Measurements from ENCODE around the gene FRMD4A.
"Not testable (repeated sequence)": the region's sequence is repeated elsewhere in the genome, so short reads cannot be mapped to it uniquely, and the experiment has no call there.

Gene FRMD4A

GRCh38 chr10:13868528-13869294 lies 462.0 kb downstream of the FRMD4A start:
- no peak for DNase-seq

DNA sequence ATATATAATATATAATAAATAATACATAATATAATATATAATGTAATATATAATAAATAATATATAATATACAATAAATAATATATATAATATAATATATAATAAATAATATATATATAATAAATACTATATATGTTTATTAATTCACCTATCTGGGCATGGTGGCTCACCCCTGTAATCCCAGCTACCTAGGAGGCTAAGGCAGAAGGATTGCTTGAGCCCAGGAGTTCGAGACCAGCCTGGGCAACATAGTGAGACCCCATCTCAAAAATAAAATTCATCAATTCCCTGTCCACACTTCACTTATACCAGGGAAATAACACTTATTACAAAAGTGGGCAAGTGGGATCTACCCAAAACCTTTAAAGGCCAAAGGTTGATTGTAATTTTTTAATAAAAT lies 462.9 kb downstream of the FRMD4A start:
- no peak for DNase-seq

DNA sequence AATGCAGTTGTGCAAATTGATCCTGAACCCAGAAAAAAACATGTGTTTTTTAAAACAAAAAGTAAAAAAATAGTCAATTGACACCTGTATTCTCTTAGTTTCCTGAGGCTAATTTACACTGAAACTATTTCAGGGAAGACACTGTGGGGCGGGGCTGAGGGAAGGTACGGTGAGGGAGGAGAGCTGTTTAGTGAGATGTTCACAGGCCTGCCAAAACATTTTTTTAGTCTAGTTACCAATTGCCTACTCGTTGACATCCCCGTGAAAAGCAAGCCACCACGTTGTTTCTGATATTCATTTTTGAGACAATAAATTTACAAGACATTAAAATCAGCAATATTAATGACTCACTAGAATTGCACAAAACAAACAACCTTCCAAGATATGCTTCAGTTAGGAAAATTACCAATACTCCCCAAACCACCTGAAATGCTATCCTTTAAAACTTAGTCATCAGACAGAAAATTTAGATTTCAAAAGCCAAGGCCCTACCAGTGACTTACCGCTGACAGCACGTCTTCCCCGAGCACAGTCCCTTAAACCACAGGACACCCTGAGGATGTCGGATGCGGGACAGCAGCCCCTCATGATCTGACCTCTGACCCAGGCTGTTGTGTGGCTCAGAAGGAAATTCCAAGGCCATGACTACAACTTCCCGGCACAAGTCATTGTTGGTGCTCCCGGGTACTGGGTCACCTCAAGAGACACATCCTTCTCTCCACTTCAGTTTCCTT lies 464.8 kb downstream of the FRMD4A start:
- no peak for DNase-seq

DNA sequence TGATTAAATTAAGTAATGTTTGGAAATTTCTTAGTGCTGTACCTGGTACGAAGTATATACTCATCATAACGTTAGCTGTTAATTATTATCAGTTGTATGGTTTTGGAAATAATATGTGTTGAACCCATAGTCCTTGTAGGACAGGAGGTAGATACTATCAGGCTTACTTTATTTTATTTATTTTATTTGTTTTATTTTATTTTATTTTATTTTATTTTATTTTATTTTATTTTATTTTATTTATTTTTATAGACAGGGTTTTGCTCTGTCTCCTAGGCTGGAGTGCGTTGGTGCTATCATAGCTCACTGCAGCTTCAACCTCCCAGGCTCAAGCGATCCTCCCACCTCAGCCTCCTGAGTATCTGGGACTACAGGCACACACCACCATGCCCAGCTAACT lies 465.5 kb downstream of the FRMD4A start:
- not testable (repeated sequence) for DNase-seq

- no peak for DNase-seq
These were observed 468.0 kb downstream of the FRMD4A start for GRCh38 chr10:13862546-13863233.

DNA sequence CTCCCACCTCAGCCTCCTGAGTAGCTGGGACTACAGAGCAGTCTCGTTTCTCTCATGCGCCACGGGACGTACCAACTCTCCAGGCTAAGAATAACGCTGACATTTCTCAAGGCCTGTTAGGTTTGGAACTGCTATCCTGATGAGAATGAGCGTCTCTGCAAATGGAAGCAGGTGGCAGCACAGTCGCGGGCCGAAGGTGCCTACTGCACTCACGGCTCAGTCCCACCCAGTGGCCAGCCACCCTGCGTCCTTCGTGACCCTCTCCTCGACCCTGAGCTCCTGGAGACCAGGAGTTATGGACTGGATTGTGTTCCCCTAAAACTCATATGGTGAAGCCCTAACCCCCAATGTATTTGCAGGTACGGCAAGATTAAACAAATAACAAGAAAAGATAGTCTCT lies 469.8 kb downstream of the FRMD4A start:
- no peak for DNase-seq

DNA sequence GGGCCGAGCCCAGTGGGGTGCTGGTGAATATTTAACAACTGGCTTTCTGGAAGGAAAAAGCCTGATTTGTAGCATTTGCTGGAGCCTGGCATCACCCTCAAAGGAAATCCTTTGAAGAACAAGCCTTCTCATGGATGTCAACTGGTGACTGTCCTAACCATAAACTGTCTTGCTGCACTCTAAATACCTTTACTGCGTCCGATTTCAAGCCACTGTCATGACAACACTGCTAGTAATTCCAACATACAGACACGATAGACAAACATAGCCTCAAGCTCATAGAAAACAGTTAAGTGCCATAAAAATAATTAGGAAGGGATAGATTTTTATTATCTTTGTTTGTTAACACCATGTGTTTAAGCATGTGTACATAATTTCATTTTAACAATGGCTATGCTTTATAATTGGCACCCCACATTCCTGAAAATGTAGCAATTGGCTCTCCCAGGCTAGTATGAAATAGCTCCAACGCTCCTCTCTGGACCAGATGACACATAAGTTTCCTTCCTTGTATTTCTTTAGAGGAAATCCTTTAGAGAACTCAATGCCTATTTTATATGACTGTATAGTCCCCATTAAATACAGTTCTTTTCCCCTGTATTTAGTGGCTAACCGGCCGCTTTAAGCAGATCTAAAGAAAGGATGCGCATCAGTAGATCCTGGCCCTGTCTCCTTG lies 470.6 kb downstream of the FRMD4A start:
- DNase-seq: no peak

GRCh38 chr10:13858709-13859108 lies 472.0 kb downstream of the FRMD4A start:
- DNase-seq: no peak

DNA sequence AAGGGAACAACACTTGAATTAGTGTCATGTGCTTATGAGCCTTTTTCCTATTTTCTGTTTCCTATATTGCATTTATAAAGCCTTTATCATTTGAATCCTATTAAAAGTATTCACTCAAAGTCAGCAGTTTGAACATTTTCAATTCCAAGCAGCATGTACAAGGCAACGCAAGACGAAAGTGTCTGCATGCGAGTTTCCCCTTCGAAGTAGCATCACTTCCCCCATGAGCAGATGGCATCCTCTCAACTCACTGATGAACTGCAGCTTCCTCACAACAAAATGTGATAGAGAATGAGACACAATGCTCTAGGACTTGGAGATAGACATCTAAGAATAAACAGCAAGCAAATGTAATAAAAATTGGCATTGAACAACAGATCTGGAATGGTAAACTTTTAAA lies 473.3 kb downstream of the FRMD4A start:
- no peak for DNase-seq

- no peak for DNase-seq
These were observed 476.9 kb downstream of the FRMD4A start for GRCh38 chr10:13853854-13854253.

DNA sequence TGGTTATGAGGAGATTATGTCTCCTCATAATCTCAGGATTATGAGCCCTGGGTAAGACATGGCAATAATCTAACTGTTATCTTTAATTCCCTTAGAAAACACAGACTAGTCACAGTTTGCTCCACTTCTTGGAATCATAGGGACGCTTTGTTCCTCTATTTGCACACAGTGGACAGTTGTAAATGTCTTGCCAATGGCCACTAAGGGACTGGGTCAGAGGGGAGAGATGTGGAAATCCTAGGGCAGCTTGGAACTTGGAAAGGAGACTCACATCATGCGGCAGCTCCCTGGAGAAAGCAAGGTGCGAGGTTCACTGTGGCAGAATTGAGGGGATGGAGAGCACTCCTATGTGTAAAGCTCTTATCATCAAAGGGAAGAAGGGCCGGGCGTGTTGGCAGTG lies 477.9 kb downstream of the FRMD4A start:
- no peak for DNase-seq

DNA sequence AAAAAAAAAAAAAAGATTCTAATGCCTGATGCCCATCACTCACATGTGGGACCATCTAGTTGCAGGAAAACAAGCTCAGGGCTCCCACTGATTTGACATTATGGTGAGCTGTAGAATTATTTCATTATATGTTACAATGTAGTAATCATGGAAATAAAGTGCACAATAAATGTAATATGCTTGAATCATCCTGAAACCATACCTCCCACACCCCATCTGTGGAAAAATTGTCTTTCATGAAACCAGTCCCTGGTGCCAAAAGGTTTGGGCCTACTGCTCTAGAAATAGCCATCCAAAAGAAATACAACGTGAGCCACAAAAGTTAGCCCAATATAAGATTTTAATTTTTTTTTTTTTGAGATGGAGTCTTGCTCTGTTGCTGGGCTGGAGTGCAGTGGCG lies 478.8 kb downstream of the FRMD4A start:
- DNase-seq: no peak

- DNase-seq: no peak
These were observed 481.9 kb downstream of the FRMD4A start for GRCh38 chr10:13848520-13849445.

- DNase-seq: no peak
These were observed 483.5 kb downstream of the FRMD4A start for GRCh38 chr10:13847201-13847631.

DNA sequence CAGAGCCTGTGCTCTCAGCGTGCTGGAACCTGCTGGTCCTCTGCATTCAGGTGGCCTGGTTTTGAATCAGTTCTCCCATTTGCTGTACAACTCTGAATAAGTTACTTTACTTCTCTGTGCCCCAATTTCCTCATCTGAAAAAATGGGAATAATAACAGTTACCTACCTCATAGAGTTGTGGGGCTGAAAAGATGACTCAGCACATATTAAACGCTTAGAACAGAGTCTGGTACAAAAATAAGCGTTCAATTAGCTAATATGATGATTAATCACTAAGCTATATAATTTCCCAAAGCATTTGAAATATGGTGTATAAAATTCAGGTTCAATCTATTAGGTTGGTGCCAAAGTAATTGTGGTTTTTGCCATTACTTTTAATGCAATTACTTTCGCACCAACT lies 484.8 kb downstream of the FRMD4A start:
- DNase-seq: no peak

GRCh38 chr10:13844651-13845050 lies 486.1 kb downstream of the FRMD4A start:
- no peak for DNase-seq

DNA sequence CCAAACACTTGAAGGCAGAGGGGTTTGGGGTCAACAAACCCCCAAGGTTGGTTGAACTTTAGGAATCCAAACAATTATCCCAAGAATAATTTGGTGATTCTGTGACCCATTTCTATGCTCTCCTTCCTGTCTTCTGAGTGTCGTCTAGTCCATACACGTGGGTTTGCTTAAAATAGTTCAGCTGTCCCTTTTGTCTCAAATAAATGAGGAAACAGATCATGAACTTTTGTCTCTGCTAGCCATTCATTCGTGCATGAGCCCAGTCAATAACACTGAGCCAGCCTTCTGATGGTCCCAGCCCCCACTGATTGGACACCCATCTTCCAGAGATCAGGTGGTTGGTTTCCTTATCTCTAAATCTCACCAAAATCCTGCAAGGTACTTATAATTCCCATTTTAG lies 488.6 kb downstream of the FRMD4A start:
- no peak for DNase-seq

- no peak for DNase-seq
These were observed 490.7 kb downstream of the FRMD4A start for GRCh38 chr10:13840036-13840435.

GRCh38 chr10:13839430-13839990 lies 491.2 kb downstream of the FRMD4A start:
- no peak for DNase-seq

DNA sequence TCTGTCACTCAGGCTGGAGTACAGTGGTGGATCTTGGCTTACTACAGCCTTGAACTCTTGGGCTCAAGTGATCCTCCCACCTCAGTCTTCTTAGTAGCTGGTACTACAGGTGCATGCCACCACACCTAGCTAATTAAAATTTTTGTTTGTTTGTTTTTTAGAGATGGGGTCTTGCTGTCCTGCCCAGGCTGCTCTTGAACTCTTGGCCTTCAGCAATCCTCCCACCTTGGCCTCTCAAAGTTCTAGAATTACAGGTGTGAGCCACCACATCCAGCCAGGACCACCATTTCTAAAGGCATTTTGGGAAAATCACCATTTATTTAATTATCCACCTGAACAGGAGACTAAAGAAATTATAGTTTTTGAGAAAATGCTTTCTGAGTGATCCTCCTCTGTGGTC lies 491.7 kb downstream of the FRMD4A start:
- no peak for DNase-seq

- DNase-seq: no peak
These were observed 492.8 kb downstream of the FRMD4A start for GRCh38 chr10:13837966-13838365.
